ENCODE data around the gene HMGN3. TPM values are rescaled to one million over a fixed set of nuclear protein-coding genes. Genes with fewer than 3 reads are reported as not detected.

Gene HMGN3
- total RNA-seq, 1 experiment from 2014 or later = 151 TPM

DNA sequence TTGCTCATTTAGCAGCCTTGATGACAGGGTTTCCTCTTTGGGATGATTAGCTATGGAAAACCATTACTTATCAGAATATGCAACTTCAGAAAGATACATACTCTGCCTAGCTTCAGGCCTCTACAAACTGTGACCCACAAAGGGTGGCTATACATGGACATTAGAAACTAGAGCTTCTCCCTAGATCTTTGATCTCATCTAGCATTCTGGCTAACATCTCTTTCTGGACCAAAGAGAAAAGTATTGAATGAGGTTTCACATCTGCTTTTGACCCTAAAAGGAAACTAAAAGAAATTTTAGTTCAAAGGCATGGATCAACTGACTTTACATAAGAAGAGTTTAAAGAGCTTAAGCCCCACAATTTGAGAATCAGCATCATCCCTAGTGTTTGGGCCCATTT lies 12.4 kb upstream of the HMGN3 start:
- CTCF ChIA-PET = no interaction called here
- Mint-ChIP-seq H3K9me3 (peaks cover 30% of the 10 kb centered on the region), H3K36me3 (peaks cover 17% of the 10 kb centered on the region), H3K27me3 (ENCODE audit: low read depth) (no peaks in the 10 kb centered on the region; the same call in 1 of the 2 replicates), H3K27ac (no peak overlapping the region), H3K4me1 (peaks cover 3% of the 10 kb centered on the region; the same call in 1 of the 2 replicates), H3K4me3 (no peak overlapping the region)
- TF ChIP-seq NR1H2 (CRISPR knock-in tag; IDR thresholded peaks at IDR 0.05) = no peak
- TF ChIP-seq, protein P1, sequence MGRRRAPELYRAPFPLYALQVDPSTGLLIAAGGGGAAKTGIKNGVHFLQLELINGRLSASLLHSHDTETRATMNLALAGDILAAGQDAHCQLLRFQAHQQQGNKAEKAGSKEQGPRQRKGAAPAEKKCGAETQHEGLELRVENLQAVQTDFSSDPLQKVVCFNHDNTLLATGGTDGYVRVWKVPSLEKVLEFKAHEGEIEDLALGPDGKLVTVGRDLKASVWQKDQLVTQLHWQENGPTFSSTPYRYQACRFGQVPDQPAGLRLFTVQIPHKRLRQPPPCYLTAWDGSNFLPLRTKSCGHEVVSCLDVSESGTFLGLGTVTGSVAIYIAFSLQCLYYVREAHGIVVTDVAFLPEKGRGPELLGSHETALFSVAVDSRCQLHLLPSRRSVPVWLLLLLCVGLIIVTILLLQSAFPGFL (CRISPR knock-in tag; IDR thresholded peaks at IDR 0.05; ENCODE audit: borderline replicate concordance) = no peak
- TF ChIP-seq SMAD3 (CRISPR knock-in tag; IDR thresholded peaks at IDR 0.05; ENCODE audit: borderline replicate concordance) = no peak
- TF ChIP-seq JAZF1 (CRISPR knock-in tag; IDR thresholded peaks at IDR 0.05) = no peak
- TF ChIP-seq ZNF219 (CRISPR knock-in tag; IDR thresholded peaks at IDR 0.05; ENCODE audit: borderline replicate concordance) = no peak
- TF ChIP-seq NFATC4 (CRISPR knock-in tag; IDR thresholded peaks at IDR 0.05) = no peak
- TF ChIP-seq, protein P2, sequence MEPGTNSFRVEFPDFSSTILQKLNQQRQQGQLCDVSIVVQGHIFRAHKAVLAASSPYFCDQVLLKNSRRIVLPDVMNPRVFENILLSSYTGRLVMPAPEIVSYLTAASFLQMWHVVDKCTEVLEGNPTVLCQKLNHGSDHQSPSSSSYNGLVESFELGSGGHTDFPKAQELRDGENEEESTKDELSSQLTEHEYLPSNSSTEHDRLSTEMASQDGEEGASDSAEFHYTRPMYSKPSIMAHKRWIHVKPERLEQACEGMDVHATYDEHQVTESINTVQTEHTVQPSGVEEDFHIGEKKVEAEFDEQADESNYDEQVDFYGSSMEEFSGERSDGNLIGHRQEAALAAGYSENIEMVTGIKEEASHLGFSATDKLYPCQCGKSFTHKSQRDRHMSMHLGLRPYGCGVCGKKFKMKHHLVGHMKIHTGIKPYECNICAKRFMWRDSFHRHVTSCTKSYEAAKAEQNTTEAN (CRISPR knock-in tag; IDR thresholded peaks at IDR 0.05) = no peak
- no peak for TF ChIP-seq FOXK1 (CRISPR knock-in tag; IDR thresholded peaks at IDR 0.05)
- no peak for TF ChIP-seq NR3C1 (CRISPR knock-in tag; conservative IDR thresholded peaks at IDR 0.05; ENCODE audit: low read depth)
- TF ChIP-seq SMAD4 (CRISPR knock-in tag; IDR thresholded peaks at IDR 0.05) = no peak
- no peak for TF ChIP-seq ZNF317 (CRISPR knock-in tag; IDR thresholded peaks at IDR 0.05; ENCODE audit: borderline replicate concordance, low read depth)
- no peak for TF ChIP-seq IRF2 (CRISPR knock-in tag; IDR thresholded peaks at IDR 0.05; ENCODE audit: borderline replicate concordance, low read depth)
- TF ChIP-seq OVOL2 (CRISPR knock-in tag; IDR thresholded peaks at IDR 0.05; ENCODE audit: borderline replicate concordance) = no peak
- no peak for TF ChIP-seq SP1 (CRISPR knock-in tag; conservative IDR thresholded peaks at IDR 0.05)
- POLR2A ChIA-PET = no interaction called here
- DNase-seq (ENCODE audit: low spot score) (no peak), ATAC-seq (no peak)

DNA sequence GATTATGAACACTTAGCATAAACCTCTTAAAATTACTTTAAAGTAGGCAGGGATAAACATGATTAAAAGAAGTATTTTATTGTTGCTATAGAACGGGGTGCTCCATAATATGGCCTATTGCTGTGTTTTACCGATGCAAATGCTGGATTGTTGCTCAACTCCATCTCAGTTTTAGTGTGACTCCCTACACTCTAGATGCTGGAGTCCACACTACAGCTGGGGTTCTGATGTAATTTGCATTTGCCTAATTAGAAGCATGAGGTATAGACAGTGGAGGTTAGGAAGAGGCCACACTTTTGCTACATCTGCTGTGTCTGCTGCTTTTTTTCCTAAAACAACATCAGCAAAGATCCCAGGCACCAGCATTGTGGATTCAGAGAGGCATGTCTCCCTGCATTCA lies 6.7 kb upstream of the HMGN3 start:
- Mint-ChIP-seq H3K36me3 (peaks cover 12% of the 10 kb centered on the region), H3K9me3 (peaks cover 21% of the 10 kb centered on the region), H3K27me3 (ENCODE audit: low read depth) (no peaks in the 10 kb centered on the region; the same call in 1 of the 2 replicates), H3K4me1 (peaks cover 12% of the 10 kb centered on the region), H3K27ac (no peak overlapping the region), H3K4me3 (no peak overlapping the region)
- ChIA-PET CTCF (interaction anchor here (2.1 kb wide), 1 partner anchor 9 kb away, joined by 6 read pairs; no protein-coding TSS in a partner anchor), POLR2A (no interaction called here)
- ATAC-seq = peak; percentile 60
- TF ChIP-seq, protein P3, sequence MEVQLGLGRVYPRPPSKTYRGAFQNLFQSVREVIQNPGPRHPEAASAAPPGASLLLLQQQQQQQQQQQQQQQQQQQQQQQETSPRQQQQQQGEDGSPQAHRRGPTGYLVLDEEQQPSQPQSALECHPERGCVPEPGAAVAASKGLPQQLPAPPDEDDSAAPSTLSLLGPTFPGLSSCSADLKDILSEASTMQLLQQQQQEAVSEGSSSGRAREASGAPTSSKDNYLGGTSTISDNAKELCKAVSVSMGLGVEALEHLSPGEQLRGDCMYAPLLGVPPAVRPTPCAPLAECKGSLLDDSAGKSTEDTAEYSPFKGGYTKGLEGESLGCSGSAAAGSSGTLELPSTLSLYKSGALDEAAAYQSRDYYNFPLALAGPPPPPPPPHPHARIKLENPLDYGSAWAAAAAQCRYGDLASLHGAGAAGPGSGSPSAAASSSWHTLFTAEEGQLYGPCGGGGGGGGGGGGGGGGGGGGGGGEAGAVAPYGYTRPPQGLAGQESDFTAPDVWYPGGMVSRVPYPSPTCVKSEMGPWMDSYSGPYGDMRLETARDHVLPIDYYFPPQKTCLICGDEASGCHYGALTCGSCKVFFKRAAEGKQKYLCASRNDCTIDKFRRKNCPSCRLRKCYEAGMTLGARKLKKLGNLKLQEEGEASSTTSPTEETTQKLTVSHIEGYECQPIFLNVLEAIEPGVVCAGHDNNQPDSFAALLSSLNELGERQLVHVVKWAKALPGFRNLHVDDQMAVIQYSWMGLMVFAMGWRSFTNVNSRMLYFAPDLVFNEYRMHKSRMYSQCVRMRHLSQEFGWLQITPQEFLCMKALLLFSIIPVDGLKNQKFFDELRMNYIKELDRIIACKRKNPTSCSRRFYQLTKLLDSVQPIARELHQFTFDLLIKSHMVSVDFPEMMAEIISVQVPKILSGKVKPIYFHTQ (CRISPR knock-in tag; IDR thresholded peaks at IDR 0.05) = no peak
- TF ChIP-seq, protein P4, sequence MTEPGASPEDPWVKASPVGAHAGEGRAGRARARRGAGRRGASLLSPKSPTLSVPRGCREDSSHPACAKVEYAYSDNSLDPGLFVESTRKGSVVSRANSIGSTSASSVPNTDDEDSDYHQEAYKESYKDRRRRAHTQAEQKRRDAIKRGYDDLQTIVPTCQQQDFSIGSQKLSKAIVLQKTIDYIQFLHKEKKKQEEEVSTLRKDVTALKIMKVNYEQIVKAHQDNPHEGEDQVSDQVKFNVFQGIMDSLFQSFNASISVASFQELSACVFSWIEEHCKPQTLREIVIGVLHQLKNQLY (CRISPR knock-in tag; IDR thresholded peaks at IDR 0.05) = no peak
- TF ChIP-seq, protein P5, sequence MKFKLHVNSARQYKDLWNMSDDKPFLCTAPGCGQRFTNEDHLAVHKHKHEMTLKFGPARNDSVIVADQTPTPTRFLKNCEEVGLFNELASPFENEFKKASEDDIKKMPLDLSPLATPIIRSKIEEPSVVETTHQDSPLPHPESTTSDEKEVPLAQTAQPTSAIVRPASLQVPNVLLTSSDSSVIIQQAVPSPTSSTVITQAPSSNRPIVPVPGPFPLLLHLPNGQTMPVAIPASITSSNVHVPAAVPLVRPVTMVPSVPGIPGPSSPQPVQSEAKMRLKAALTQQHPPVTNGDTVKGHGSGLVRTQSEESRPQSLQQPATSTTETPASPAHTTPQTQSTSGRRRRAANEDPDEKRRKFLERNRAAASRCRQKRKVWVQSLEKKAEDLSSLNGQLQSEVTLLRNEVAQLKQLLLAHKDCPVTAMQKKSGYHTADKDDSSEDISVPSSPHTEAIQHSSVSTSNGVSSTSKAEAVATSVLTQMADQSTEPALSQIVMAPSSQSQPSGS (CRISPR knock-in tag; IDR thresholded peaks at IDR 0.05; ENCODE audit: borderline replicate concordance, low read depth) = no peak
- no peak for DNase-seq (ENCODE audit: low spot score)
